ENCODE data around the gene THOC6. TPM values are rescaled to one million over a fixed set of nuclear protein-coding genes. Genes with fewer than 3 reads are reported as not detected.

THOC6 gene
- 10 to 100 TPM; 46.9 to 50.2 TPM for total RNA-seq

DNA sequence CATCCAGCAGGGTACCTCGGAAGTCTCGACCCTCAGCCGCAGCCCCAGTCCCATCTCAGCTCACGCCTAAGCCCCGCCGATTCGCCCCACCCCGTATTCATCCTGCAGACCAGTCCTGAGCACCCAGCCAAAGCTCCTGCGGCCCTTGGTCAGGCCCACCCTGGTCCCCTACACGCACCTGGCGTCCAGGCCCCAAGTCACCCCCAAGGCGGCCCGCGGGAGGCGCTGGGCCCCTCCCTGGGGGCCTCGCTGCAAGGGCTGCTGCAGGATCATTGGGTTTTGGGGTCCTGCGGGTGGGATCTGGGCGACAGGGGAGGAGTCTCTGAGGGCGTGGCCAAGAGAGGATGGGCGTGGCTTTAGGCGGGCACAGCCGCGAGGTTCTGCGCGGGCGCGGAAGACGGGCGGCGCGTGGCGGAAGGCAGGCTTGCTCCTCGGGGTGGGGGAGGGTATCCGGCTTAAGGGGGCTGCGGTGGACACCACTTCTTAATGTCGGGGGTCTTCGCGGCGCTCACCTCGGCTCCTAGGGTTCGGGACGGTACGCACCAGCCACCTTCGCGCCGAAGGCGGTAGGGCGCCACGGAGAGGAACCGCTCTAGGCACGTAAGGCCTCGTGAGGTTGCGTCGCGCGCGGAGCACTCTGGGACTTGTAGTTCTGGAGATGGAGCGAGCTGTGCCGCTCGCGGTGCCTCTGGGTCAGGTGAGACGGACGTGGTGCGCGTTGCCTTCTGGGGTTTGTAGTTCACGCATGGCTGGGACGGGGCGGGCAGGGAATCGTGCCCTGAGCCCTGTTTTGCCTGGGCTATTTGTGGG, at the start of gene THOC6, which contains the start of gene HCFC1R1:
Gene THOC6, plus strand, starts transcription at position 367 of the 810 bp plus-strand sequence. Its CDS starts 292 bp downstream, at position 659.
Gene HCFC1R1, minus strand, starts transcription at position 274 of the 810 bp plus-strand sequence. Its CDS starts 1 bp downstream, at position 273.
- ChIA-PET POLR2A (interaction anchor here (0.6 to 1.5 kb wide), 5 partner anchors 46 to 259 kb away, joined by 3 to 10 read pairs (median 3); partner anchors contain the start of gene ZNF213), CTCF (interaction anchor here (0.6 to 3.8 kb wide), 5 partner anchors 8 to 21 kb away, joined by 3 to 39 read pairs (median 6); no protein-coding TSS in a partner anchor)
- no peaks in the 10 kb centered on the region for H3K9me3 Mint-ChIP-seq (ENCODE audit: low read depth)
- H3K4me1 Mint-ChIP-seq, result peaks cover 50% of the 10 kb centered on the region
- DNase-seq (peak; percentile 99), ATAC-seq (peak; percentile 74)
- intact Hi-C loops (cut with DNase I, micrococcal nuclease), result loop anchor here (1.0 to 5.0 kb wide), 18 partner anchors 21 to 1283 kb away; partner anchors contain the start of genes ADCY9 (in 1 of the 2), CEMP1 (in 1 of the 2), ELOB (in 1 of the 2) and NTHL1 (in 1 of the 2)
- peak within 1 kb of the TSS; percentile 74 for H3K4me3 Mint-ChIP-seq
- peaks cover 14% of the 10 kb centered on the region for H3K36me3 Mint-ChIP-seq (ENCODE audit: low read depth)
- peaks cover 4% of the 10 kb centered on the region for H3K27me3 Mint-ChIP-seq
- H3K27ac Mint-ChIP-seq, result peak within 1 kb of the TSS; percentile 97

DNA sequence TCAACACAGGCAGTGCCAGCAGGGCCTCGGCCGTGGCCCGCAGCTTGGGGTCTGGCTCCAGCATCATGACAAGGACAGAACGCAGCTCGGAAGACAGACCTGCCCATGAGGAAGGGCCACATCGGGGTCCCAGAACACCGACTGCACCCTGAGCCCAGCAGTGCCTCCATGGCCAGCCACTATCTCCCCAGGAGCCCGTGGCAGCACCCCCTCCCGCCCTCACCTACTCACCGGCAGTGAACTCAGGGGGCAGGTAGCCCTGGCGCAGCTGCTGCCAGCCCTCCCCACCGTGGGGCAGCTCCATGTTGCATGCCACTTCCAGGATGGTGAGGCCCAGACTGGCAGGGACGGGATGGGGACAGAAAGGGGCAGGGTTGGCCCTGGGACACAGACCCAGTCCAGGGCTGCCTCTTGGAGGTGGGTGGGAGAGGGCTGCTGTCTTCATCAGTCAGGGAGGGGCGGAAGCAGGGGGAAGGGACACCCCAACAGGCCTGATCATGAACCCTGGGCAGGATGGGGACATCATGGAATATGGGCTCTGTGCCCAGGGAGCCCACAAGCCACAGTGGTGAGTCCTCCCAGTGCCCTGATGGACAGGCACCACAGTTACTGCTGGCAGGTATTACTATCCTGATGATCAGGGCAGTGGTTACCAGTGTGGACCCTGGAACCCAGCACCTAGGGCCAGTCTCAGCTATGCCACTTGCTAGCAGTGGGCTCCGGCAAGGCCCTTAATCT, 49.3 kb upstream of the THOC6 start:
- Mint-ChIP-seq H3K27me3 (no peaks in the 10 kb centered on the region), H3K4me3 (no peak overlapping the region), H3K36me3 (ENCODE audit: low read depth) (peaks cover 42% of the 10 kb centered on the region), H3K9me3 (ENCODE audit: low read depth) (no peaks in the 10 kb centered on the region), H3K4me1 (peaks cover 8% of the 10 kb centered on the region), H3K27ac (no peak overlapping the region)
- intact Hi-C loops (cut with DNase I, micrococcal nuclease), result loop anchor here in 1 of 2 experiments (5.0 kb wide), 1 partner anchor 48 kb away; the partner anchor contains the start of genes HCFC1R1, THOC6 and TNFRSF12A
- no peak for DNase-seq
- ChIA-PET CTCF (interaction anchor here (0.6 to 1.1 kb wide), 3 partner anchors 10 to 53 kb away, joined by 3 read pairs; no protein-coding TSS in a partner anchor), POLR2A (no interaction called here)
- no peak for ATAC-seq

DNA sequence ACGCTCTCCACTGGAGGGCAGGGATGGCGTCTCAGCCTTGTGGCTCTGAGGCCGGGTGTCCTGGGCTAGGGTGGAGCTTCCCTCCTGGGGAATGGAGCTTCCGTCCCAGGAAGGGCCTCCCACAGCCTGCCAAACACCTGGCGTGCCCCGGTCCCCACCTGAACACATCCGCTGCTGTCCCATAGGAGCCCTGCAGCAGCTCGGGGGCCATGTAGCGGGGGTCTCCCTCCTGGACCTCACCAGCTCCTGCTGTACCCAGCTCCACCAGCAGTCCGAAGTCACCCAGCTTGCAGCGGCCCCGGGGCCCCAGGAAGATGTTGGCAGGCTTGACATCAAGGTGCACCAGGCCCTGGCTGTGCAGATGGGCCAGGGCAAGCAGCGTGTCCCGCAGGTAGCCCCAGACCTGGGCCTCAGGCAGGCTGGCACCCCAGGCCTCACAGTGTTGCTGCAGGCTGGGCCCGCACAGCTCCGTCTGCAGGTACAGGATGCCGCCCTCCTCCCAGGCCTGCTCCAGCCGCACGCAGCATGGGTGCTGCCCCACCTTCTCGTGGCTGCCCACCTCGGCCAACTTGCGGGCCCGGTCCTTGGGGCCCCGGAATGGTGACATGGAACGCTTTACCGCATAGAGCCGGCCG, 48.6 kb upstream of the THOC6 start:
- Mint-ChIP-seq H3K4me1 (peaks cover 8% of the 10 kb centered on the region), H3K9me3 (ENCODE audit: low read depth) (no peaks in the 10 kb centered on the region), H3K27ac (no peak overlapping the region), H3K36me3 (ENCODE audit: low read depth) (peaks cover 45% of the 10 kb centered on the region), H3K4me3 (no peak overlapping the region), H3K27me3 (no peaks in the 10 kb centered on the region)
- ATAC-seq (no peak), DNase-seq (no peak)
- ChIA-PET CTCF (interaction anchor here (0.6 to 1.1 kb wide), 2 partner anchors 9 to 29 kb away, joined by 3 read pairs; no protein-coding TSS in a partner anchor), POLR2A (no interaction called here)
- intact Hi-C loops (cut with DNase I, micrococcal nuclease), result no loop called here

DNA sequence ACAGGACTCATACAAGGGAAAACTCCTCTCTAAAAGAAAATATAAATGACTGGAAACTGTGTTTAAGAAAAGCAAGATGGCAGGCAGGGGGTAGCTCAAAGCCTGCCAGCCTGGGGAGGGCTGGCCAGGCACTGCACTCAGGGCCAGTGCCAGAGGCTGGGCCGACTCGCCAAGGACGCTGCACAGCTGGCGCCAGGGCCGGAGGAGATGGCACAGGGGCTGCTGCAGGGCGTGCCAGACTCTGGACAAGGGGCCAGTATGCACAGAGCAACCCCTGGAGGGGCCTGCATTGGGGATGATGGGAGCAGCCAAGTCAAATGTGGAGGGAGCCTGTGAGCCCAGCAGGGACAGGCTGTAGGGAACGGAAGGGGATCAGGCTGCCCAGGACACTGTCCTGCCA, 47.6 kb upstream of the THOC6 start:
- CTCF ChIA-PET, result no interaction called here
- intact Hi-C loops (cut with DNase I, micrococcal nuclease), result no loop called here
- no peak for DNase-seq
- Mint-ChIP-seq H3K4me3 (no peak overlapping the region), H3K4me1 (peaks cover under 1% of the 10 kb centered on the region), H3K27me3 (no peaks in the 10 kb centered on the region), H3K9me3 (ENCODE audit: low read depth) (no peaks in the 10 kb centered on the region), H3K36me3 (ENCODE audit: low read depth) (peaks cover 43% of the 10 kb centered on the region), H3K27ac (no peak overlapping the region)
- POLR2A ChIA-PET, result no interaction called here
- ATAC-seq, result no peak

GRCh38 chr16:2976673-2977072, 47.2 kb upstream of the THOC6 start:
- intact Hi-C loops (cut with DNase I, micrococcal nuclease), result no loop called here
- DNase-seq (no peak), ATAC-seq (no peak)
- Mint-ChIP-seq H3K27ac (no peak overlapping the region), H3K4me3 (no peak overlapping the region), H3K9me3 (ENCODE audit: low read depth) (no peaks in the 10 kb centered on the region), H3K36me3 (ENCODE audit: low read depth) (peaks cover 41% of the 10 kb centered on the region), H3K4me1 (peaks cover 1% of the 10 kb centered on the region), H3K27me3 (peaks cover 1% of the 10 kb centered on the region)
- POLR2A ChIA-PET, result interaction anchor here (0.9 kb wide), 1 partner anchor 70 kb away, joined by 3 read pairs; no protein-coding TSS in a partner anchor
- CTCF ChIA-PET, result interaction anchor here (0.9 to 1.1 kb wide), 2 partner anchors 52 to 65 kb away, joined by 3 to 5 read pairs; partner anchors contain the start of gene FLYWCH1

GRCh38 chr16:2977440-2977839, 46.4 kb upstream of the THOC6 start:
- Mint-ChIP-seq H3K4me1 (peaks cover 3% of the 10 kb centered on the region), H3K9me3 (ENCODE audit: low read depth) (no peaks in the 10 kb centered on the region), H3K27me3 (peaks cover 2% of the 10 kb centered on the region), H3K36me3 (ENCODE audit: low read depth) (peaks cover 38% of the 10 kb centered on the region), H3K27ac (no peak overlapping the region), H3K4me3 (no peak overlapping the region)
- intact Hi-C loops (cut with DNase I, micrococcal nuclease), result no loop called here
- ChIA-PET POLR2A (interaction anchor here (0.9 to 1.1 kb wide), 2 partner anchors 8 to 71 kb away, joined by 3 read pairs; partner anchors contain the start of gene PAQR4), CTCF (interaction anchor here (0.9 to 1.3 kb wide), 3 partner anchors 17 to 66 kb away, joined by 3 to 5 read pairs (median 4); partner anchors contain the start of gene FLYWCH1)
- no peak for DNase-seq
- no peak for ATAC-seq

GRCh38 chr16:2979669-2980226, 44.1 kb upstream of the THOC6 start:
- Mint-ChIP-seq H3K9me3 (ENCODE audit: low read depth) (no peaks in the 10 kb centered on the region), H3K27me3 (peaks cover 2% of the 10 kb centered on the region), H3K27ac (peak overlapping the region; percentile 74), H3K4me1 (peaks cover 6% of the 10 kb centered on the region), H3K4me3 (peak overlapping the region; percentile 87), H3K36me3 (ENCODE audit: low read depth) (peaks cover 29% of the 10 kb centered on the region)
- ATAC-seq (peak; percentile 5), DNase-seq (peak; percentile 55)
- CTCF ChIA-PET, result interaction anchor here (0.8 to 1.7 kb wide), 4 partner anchors 10 to 140 kb away, joined by 3 to 7 read pairs (median 4); no protein-coding TSS in a partner anchor
- intact Hi-C loops (cut with DNase I, micrococcal nuclease), result loop anchor here (1.0 to 5.0 kb wide), 11 partner anchors 9 to 258 kb away; partner anchors contain the start of genes FLYWCH1 (in 1 of the 2), PAQR4 (in 1 of the 2), SRRM2 (in 1 of the 2) and THOC6 (in 1 of the 2)
- POLR2A ChIA-PET, result interaction anchor here (0.6 to 1.2 kb wide), 2 partner anchors 8 to 111 kb away, joined by 5 read pairs; no protein-coding TSS in a partner anchor

DNA sequence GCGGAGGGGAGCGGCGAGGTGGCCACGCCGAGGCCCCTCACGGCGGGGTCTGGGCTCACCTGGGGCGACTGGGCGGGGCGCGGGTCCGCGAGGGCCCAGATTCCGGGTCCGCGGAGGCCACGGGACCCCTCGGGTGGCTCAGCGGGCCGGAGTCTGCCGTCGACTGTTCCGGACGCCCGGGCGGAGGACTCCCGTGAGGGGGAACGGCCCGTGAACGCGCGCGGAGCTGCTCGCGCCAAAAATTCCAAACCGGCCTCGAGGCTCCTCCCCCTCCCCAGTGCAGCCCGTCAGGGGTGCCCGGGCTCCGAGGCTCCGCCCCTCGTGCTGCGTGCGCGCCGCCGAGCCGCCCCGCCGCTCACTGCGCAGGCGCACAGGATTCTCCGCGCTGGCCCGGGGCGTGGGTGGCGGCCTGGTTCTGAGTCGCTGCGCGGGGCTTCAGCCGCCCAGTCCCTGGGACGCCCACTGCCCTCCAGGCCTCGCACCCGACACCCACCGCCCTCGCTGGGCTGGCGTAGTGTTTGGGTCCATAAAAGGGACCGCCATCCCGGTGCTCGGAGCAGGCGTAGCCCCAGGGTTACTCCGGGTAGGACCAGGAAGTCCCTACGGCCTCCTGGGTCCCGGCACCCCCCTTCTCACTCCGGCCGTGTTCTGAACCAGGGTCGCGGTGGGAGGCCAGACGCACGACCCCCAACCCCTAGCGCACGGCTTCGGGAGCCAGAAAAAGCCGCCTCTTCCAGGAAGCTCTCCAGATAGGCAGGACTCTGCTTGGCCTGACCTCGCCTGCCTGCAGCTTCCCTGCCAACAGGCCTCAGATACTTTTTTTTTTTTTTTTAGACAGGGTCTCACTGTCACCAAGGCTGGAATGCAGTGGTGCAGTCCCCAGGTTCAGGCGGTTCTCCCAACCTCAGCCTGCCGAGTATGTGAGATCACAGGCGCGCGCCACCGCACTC, 43.3 kb upstream of the THOC6 start, which contains the start of gene PKMYT1:
Gene PKMYT1, minus strand, starts transcription at position 220 of the 950 bp plus-strand sequence. CDS start 789 bp downstream, outside the sequence.
- Mint-ChIP-seq H3K4me1 (peaks cover 6% of the 10 kb centered on the region), H3K36me3 (ENCODE audit: low read depth) (peaks cover 27% of the 10 kb centered on the region)
- peak; percentile 91 for ATAC-seq

More for the DNA sequence above, 43.3 kb upstream of the THOC6 start, which contains the start of gene PKMYT1:
- POLR2A ChIA-PET, result interaction anchor here (0.6 to 1.2 kb wide), 3 partner anchors 9 to 110 kb away, joined by 3 to 5 read pairs (median 5); no protein-coding TSS in a partner anchor
- CTCF ChIA-PET, result interaction anchor here (0.8 to 1.7 kb wide), 5 partner anchors 10 to 141 kb away, joined by 3 to 7 read pairs (median 4); partner anchors contain the start of gene PAQR4
- H3K27ac Mint-ChIP-seq, result peak within 1 kb of the TSS; percentile 84
- DNase-seq, result peak; percentile 97
- peak within 1 kb of the TSS; percentile 87 for H3K4me3 Mint-ChIP-seq
- peaks cover 2% of the 10 kb centered on the region for H3K27me3 Mint-ChIP-seq
- intact Hi-C loops (cut with DNase I, micrococcal nuclease), result loop anchor here (1.0 to 5.0 kb wide), 11 partner anchors 10 to 259 kb away; partner anchors contain the start of genes FLYWCH1 (in 1 of the 2), PAQR4 (in 1 of the 2), SRRM2 (in 1 of the 2) and THOC6 (in 1 of the 2)
- H3K9me3 Mint-ChIP-seq (ENCODE audit: low read depth), result no peaks in the 10 kb centered on the region
